Measurements from ENCODE around the gene FAM3B. TPM values are rescaled to one million over a fixed set of nuclear protein-coding genes. Genes with fewer than 3 reads are reported as not detected.

Gene FAM3B
- total and polyA plus RNA-seq, 2 of the 4 experiments (the other 2 are of a cell fraction) = not detected

DNA sequence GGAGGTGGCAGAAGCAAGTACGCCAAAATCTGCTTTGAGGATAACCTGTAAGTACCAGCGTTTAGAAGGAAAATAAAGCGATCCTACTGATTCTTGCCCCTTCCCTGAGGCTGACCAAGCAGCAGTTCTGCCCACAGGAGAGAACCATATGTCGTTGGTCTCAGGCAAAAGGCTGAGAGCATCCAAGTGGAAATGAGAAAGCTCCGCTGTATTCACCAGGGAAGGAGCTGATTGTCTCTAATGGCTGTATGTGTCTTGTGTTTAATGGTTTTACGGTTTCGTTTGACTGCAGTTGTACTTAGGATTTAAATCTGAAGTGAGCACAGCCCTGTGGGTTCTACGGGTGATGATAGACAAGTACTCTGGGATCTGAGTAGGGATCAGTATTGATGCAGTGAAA is 21.9 kb downstream of the FAM3B start (continued):
- TF ChIP-seq MAFK (IDR thresholded peaks at IDR 0.05; ENCODE audit: low read depth, low read length) (no peak), RAD21 (IDR thresholded peaks at IDR 0.05; ENCODE audit: low read length) (no peak), CHD1 (IDR thresholded peaks at IDR 0.05; ENCODE audit: low read depth, low read length) (no peak)

DNA sequence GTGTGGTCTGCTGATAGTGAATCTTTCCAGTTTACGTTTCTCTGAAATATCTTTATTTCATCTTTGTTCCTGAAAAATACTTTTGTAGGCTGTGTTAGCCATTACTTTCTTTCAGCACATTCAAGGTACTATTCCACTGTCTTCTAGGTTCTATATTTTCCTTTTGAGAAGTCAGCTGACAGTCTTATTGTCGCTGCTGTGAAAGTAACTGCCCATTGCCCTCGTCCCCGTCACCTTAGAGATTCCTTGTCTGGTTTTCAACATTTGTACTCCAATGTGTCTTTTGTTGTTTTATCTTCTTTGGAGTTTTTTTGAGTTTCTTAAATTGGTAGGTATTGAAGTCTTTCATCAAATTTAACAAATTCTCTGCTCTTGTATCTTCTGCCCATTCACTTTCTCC is 25.4 kb downstream of the FAM3B start:
- intact Hi-C loops (cut with micrococcal nuclease) (no loop called here), dilution Hi-C loops (cut with HindIII; ENCODE audit: low sequenced_read_pairs, unreplicated experiment) (no loop called here)
- no peak overlapping the region for H2BK20ac ChIP-seq (ENCODE audit: low read depth, low read length)

More for the DNA sequence above, 25.4 kb downstream of the FAM3B start:
- POLR2A ChIA-PET (ENCODE audit: unreplicated experiment) = no interaction called here
- no CpG with 5 or more reads among the region's 4 CpGs for WGBS, 2 experiments (ENCODE audit: extremely low coverage in 2 of 2, insufficient read length in 1 of 2)
- Histone ChIP-seq H3K9me1 (ENCODE audit: insufficient read depth, low read length) (peaks cover 4% of the 10 kb centered on the region; the same call in 1 of the 2 replicates), H3K36me3 (ENCODE audit: control insufficient read depth, insufficient read depth, low read length) (no peaks in the 10 kb centered on the region), H3K4me1 (ENCODE audit: control insufficient read depth, insufficient read depth, low read length) (no peaks in the 10 kb centered on the region), H4K8ac (ENCODE audit: low read depth in 2 of 2, low read length in 2 of 2) (no peak overlapping the region), H2BK15ac (ENCODE audit: low read depth, low read length) (no peak overlapping the region), H3K14ac (replicated peaks; ENCODE audit: low read depth, low read length) (no peak overlapping the region), H3K9me3 (ENCODE audit: control insufficient read depth, insufficient read depth, low read length) (no peaks in the 10 kb centered on the region), H3K4me3 (ENCODE audit: insufficient read depth, low read depth, low read length) (no peak overlapping the region), H3K4me2 (ENCODE audit: low read depth, low read length) (no peak overlapping the region), H2AFZ (replicated peaks; ENCODE audit: low read length, poor library complexity) (no peak overlapping the region), H4K20me1 (ENCODE audit: insufficient read depth, low read length) (no peaks in the 10 kb centered on the region), H3K4ac (ENCODE audit: low read depth, low read length) (no peak overlapping the region), H3K27me3 (ENCODE audit: control insufficient read depth, insufficient read depth, low read length) (peaks cover 8% of the 10 kb centered on the region; the same call in 1 of the 2 replicates), H3K9ac (ENCODE audit: low read depth, low read length) (no peak overlapping the region), H3K27ac (ENCODE audit: insufficient read depth, low read length) (no peak overlapping the region), H4K91ac (ENCODE audit: insufficient read depth, low read depth, low read length) (no peak overlapping the region), H3K23ac (ENCODE audit: low read depth, low read length) (no peak overlapping the region), H4K5ac (ENCODE audit: low read depth, low read length) (no peak overlapping the region), H2BK5ac (ENCODE audit: low read depth, low read length, poor library complexity, severe bottlenecking) (no peak overlapping the region), H2BK120ac (ENCODE audit: low read depth, low read length) (no peak overlapping the region), H3K79me1 (ENCODE audit: low read depth in 1 of 2, low read length in 2 of 2) (no peaks in the 10 kb centered on the region), H2AK5ac (ENCODE audit: low read depth, low read length) (no peak overlapping the region), H2AK9ac (replicated peaks; ENCODE audit: low read depth, low read length, poor library complexity) (no peak overlapping the region), H3K56ac (ENCODE audit: extremely low read depth, insufficient read depth, low read length) (no peak overlapping the region), H3K18ac (ENCODE audit: low read depth, low read length) (no peak overlapping the region)
- TF ChIP-seq, protein P1, sequence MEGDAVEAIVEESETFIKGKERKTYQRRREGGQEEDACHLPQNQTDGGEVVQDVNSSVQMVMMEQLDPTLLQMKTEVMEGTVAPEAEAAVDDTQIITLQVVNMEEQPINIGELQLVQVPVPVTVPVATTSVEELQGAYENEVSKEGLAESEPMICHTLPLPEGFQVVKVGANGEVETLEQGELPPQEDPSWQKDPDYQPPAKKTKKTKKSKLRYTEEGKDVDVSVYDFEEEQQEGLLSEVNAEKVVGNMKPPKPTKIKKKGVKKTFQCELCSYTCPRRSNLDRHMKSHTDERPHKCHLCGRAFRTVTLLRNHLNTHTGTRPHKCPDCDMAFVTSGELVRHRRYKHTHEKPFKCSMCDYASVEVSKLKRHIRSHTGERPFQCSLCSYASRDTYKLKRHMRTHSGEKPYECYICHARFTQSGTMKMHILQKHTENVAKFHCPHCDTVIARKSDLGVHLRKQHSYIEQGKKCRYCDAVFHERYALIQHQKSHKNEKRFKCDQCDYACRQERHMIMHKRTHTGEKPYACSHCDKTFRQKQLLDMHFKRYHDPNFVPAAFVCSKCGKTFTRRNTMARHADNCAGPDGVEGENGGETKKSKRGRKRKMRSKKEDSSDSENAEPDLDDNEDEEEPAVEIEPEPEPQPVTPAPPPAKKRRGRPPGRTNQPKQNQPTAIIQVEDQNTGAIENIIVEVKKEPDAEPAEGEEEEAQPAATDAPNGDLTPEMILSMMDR (conservative IDR thresholded peaks at IDR 0.05; ENCODE audit: low read depth, low read length) = no peak
- no peak for DNase-seq
- CTCF ChIA-PET = no interaction called here
- no peak for ATAC-seq (ENCODE audit: low read depth)
- in situ Hi-C loops (cut with MboI; ENCODE audit: low sequenced_read_pairs) = no loop called here
- no TSS peak for BruUV-seq (replicated peaks)

All from IMR-90 (cell line).